Renal pelvis (tissue), 12 donors: ENCODE measurements around the gene MPZ. TPM values are rescaled to one million over a fixed set of nuclear protein-coding genes. Genes with fewer than 3 reads are reported as not detected.
A peak's percentile ranks its signal among the peaks of the same experiment; 100 is the strongest.
"Not testable (repeated sequence)": the region's sequence is repeated elsewhere in the genome, so short reads cannot be mapped to it uniquely, and the experiment has no call there.

Experiments used
- DNase-seq: peaks from one replicate; pipeline ENCODE4 v3.0.0-alpha.2; 2013
- long read RNA-seq, 16 experiments: transcript quantifications; one replicate each; lab custom pipeline, GENCODE V29; 2026
- polyA plus RNA-seq, 3 donors: library from polyadenylated mRNA; unstranded; fragments of 120-200 nt; gene quantifications; one replicate each; pipeline ENCODE4 v1.2.1, GENCODE V29; 2013; ENCODE audit not compliant: insufficient read length in 3 of 3

The MPZ gene
- 1 to 10 TPM; 3.6 to 6.7 (median 4.2) TPM for polyA plus RNA-seq
- long read RNA-seq, donor 1, partial matches to known transcripts: 5 of 6 reads
- long read RNA-seq, donor 1, other reads (novel, unspliced or antisense): 0 of 6 reads
- long read RNA-seq, donor 2, partial matches to known transcripts: 0 of 1 reads
- long read RNA-seq, donor 2, other reads (novel, unspliced or antisense): 0 of 1 reads
- long read RNA-seq, donor 3, partial matches to known transcripts: 0 of 2 reads
- long read RNA-seq, donor 3, other reads (novel, unspliced or antisense): 0 of 2 reads
- long read RNA-seq, donor 4, partial matches to known transcripts: 0 of 3 reads
- long read RNA-seq, donor 4, other reads (novel, unspliced or antisense): 0 of 3 reads
- long read RNA-seq, donor 5: 0 reads
- long read RNA-seq, donor 6: 0 reads
- long read RNA-seq, donor 7, partial matches to known transcripts: 0 of 1 reads
- long read RNA-seq, donor 7, other reads (novel, unspliced or antisense): 0 of 1 reads
- long read RNA-seq, donor 8, partial matches to known transcripts: 0 of 1 reads
- long read RNA-seq, donor 8, other reads (novel, unspliced or antisense): 0 of 1 reads
- long read RNA-seq, donor 9, partial matches to known transcripts: 13 of 15 reads
- long read RNA-seq, donor 9, other reads (novel, unspliced or antisense): 0 of 15 reads
- long read RNA-seq, donor 10, partial matches to known transcripts: 0 of 2 reads
- long read RNA-seq, donor 10, other reads (novel, unspliced or antisense): 0 of 2 reads
- long read RNA-seq, donor 11: 0 reads
- long read RNA-seq, donor 12, partial matches to known transcripts: 0 of 1 reads
- long read RNA-seq, donor 12, other reads (novel, unspliced or antisense): 0 of 1 reads
- long read RNA-seq, donor 13: 0 reads
- long read RNA-seq, donor 14: 0 reads
- long read RNA-seq, donor 15, partial matches to known transcripts: 300 of 317 reads
- long read RNA-seq, donor 15, other reads (novel, unspliced or antisense): 14 of 317 reads
- long read RNA-seq, donor 16: 0 reads

- DNase-seq: no peak
Measured at GRCh38 chr1:161309868-161310267, at the start of gene MPZ. Gene MPZ (minus strand): TSS chr1:161309968. CDS start chr1:161309905, 63 bp downstream.

GRCh38 chr1:161359291-161359690 is 49.5 kb upstream of the MPZ start:
- no peak for DNase-seq

- no peak for DNase-seq
Measured at GRCh38 chr1:161357073-161357472, 47.3 kb upstream of the MPZ start.

GRCh38 chr1:161351482-161351881 is 41.7 kb upstream of the MPZ start:
- no peak for DNase-seq

- no peak for DNase-seq
Measured at GRCh38 chr1:161350671-161351070, 40.9 kb upstream of the MPZ start.

GRCh38 chr1:161342821-161343220 is 33.1 kb upstream of the MPZ start:
- no peak for DNase-seq

GRCh38 chr1:161342177-161342576 is 32.4 kb upstream of the MPZ start:
- no peak for DNase-seq

GRCh38 chr1:161335796-161336195 is 26.0 kb upstream of the MPZ start:
- DNase-seq: no peak

GRCh38 chr1:161333166-161333565 is 23.4 kb upstream of the MPZ start:
- DNase-seq: no peak

GRCh38 chr1:161330346-161330745 is 20.6 kb upstream of the MPZ start:
- DNase-seq: no peak

- DNase-seq: no peak
Measured at GRCh38 chr1:161324020-161324419, 14.3 kb upstream of the MPZ start.

GRCh38 chr1:161315841-161316674 is 6.3 kb upstream of the MPZ start:
- not testable (repeated sequence) for DNase-seq

- peak; percentile 94 for DNase-seq
Measured at GRCh38 chr1:161314201-161314981, 4.6 kb upstream of the MPZ start, which contains the start of gene SDHC. Gene SDHC (plus strand): TSS chr1:161314381. CDS start chr1:161314406, 25 bp downstream.

GRCh38 chr1:161313554-161314200 is 3.9 kb upstream of the MPZ start:
- DNase-seq: no peak

- no peak for DNase-seq
Measured at GRCh38 chr1:161311595-161312181, 1.9 kb upstream of the MPZ start.

GRCh38 chr1:161307892-161308638 is 1.7 kb downstream of the MPZ start:
- DNase-seq: no peak

- DNase-seq: no peak
Measured at GRCh38 chr1:161307230-161307768, 2.5 kb downstream of the MPZ start.

- peak; percentile 71 for DNase-seq
Measured at GRCh38 chr1:161305867-161306519, 3.8 kb downstream of the MPZ start.
